T-helper 2 cell (primary cell): ENCODE results near the gene RAD51B.

ENCODE experiments used
- DNase-seq, 5 experiments: peaks; one replicate each; pipeline versions ENCODE4 v3.0.0 to v3.0.0-alpha.2; 2012 to 2022

The RAD51B gene

DNA sequence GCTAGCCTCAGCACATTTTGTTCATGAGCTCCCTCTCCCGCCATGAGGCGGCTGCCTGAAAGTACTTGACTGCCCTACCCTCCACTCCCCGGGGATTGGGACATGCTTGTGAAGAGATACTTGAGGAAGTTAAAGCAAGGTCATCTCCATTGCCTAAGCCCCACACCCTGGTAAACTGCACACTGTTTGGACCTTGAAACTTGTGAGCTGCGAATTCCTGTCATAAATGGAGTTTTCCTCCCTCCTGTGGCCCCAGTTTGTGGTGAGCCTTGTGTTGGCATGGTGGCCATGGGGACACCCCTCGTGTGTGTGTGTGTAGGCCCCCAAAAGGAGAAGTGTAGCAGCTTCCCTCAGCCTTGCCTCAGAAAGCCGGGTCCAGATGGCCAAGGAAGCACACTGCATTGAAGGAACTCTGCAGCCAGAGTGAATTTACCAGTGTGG lies 577.8 kb downstream of the RAD51B start:
- DNase-seq: no peak

DNA sequence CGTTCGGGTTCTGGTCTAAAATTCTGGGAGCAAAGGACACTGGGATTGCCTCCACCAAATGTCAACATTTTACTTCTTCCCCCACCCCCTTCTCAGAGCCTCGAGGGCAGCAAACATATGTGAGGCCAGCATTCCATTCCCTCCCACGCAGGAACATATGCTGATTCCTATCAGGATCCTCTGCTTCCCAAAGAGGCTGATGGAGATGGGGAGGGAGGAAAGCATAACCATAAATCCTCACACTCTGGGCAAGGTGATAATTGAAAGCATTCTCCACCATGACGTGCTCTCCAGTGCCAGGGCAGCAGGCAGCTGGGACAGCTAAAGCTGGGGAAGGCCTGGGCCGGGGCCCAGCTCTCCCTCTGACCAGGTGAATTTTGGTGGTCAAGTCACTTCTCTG lies 578.2 kb downstream of the RAD51B start:
- DNase-seq: no peak

DNA sequence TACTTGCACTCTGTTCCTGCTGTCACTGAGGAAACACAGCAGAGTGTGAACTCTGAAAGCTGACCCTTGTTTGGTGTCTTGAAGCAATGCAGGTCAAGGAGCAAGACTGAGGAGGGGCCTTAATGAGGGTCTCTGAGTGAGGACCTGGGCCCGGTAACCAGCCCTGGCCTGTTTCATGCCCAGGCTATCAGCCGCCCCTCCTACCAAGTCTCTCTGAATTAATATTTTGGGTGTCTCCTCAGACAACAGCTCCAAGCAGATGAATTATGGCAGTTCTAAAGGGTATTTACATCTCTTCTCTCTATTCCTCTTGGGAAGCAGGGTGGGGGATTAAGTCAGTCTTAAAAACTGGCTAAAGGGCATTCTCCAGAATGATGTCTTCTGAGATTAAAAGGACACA lies 578.8 kb downstream of the RAD51B start:
- DNase-seq: no peak

DNA sequence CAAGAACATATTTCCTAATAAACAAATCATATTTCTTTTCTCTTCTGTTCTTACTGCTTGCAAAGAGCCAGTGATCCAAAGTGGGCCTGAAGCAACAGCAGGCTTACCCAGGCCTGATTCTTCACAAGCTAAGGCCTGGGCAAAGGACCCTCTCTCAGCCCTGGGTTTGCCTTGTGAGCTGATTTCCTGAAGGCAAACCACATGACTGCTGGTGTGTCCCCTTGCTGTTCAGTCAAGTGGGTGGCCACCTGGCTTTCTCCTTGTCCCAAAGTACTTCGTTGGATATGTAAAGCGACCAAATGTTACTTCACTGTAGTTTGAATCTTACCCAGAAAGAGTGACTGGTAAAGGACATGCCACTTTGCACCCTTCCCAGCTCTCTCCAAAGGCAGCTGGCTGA lies 580.4 kb downstream of the RAD51B start:
- no peak for DNase-seq

DNA sequence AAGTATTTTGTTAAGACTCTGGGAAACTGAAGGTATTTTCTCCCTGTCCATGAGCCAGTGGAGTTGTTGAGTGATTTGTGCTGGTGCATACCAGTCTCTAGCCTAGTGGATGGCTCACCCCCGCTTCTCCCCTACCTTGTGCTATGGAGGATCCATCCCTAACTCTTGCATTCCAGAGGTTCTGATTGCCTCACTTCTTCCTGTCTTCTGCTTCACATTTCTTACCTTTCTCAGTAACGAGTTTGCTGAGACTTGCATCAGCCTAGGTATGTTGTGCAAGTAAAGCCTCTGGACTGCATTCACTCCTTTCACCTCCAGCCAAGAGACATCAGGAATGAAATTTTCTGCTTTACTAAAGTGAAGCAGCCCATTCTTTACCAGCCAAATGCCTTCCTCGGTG lies 581.7 kb downstream of the RAD51B start:
- DNase-seq: no peak

DNA sequence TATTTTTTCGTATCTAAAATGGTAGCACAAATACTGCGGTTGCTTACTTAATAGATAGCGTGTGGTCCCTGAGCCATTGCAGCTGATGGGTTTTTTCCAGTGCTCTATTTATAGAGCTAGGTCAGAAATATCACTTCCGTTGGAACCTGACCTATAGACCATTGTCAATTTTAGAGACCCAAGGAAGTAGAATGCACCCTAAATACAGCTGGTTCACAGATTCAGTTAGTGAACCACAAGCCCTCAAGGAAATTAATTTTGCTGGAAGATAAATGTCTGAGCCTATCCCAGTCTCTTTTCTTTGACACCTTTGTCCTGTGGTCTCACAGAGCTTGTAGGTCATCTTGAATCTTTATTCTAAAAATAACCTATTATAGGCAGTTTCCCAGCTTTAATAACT lies 582.3 kb downstream of the RAD51B start:
- DNase-seq: no peak

DNA sequence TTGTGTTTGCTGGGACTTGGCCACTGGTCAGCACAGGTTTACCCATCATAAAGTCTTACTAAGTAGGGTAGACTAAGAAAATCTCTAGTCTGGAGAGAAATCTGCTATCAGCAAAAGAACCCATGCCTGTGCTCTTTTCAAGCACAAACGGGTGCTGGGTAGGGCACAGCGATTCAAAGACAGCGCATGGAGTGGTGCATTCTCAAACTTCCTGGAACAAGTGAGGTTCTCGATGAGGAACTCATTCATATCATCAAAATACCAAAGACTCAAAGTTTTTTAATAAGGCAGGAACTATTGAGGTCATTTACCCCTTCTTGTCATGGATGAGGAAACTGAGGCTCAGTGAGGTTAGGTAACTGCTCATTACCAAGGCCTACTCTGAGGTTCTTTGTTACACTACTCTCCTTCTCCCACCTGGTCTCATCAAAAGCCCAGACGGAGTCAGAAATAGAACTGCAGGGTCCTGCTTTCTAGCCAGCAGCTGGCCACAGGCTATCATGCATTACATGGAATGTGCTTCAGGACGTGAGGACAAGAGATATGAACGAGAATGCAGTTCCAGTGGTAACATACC lies 583.0 kb downstream of the RAD51B start:
- no peak for DNase-seq

DNA sequence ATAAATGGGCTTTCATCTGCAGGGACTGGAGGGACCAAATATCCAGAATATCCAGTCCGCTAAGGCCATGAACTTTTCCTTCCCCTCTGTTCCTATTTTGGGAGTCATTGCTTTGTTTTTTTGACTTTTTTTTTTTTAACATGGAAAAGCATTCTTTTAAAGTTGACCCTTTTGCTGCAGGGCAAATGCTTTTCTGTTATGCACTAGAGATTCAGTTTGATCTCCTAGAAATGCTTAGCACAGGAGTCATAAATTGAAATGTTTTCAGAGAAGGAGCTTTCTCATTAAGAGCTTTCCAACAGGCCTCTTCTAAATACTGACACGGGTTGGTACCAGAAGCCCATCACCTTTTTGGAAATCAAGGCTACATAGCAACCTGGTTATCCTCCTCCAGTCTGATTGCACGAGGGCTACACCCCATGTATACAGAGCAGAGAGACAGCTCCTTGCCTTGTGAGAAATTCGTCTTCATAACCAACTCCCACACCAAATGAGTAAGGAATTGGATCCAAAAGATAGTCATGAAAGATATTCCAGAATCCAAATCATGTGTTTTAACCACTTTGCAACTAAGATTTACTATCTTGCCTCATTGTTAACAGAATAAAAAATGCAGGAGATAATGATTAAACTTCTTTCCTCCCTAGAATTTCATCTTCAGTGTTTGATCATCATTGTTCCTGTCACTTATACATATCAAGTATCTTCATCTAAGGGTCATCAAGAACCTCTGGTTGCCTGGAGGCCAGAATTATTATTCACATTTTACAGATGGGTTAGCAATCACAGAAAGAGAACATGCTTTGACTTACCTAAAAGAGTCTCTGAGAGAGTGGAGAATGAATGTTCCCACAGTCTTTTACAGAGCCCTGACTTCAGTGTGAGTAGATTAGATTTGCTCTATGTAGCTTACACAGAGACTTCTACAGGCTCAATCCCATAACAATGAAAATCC lies 583.9 kb downstream of the RAD51B start:
- no peak for DNase-seq

DNA sequence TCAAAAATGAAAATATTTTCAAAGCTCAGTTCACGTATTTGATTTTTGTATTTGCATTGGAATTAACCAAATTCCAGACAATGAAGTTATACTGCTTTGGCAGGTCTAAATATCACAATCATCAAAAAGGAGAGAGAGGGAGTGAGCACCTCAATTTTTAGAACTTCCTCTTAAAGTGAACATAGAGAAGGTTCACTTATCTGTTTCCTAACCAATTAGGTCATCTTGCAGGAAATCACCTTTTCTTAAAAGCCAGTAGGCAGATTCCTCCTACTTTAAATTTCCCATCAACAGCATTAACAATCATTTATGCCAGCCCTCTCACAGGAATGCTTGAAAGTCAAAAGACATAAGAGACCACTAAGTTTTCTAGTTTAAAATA lies 584.6 kb downstream of the RAD51B start:
- no peak for DNase-seq

DNA sequence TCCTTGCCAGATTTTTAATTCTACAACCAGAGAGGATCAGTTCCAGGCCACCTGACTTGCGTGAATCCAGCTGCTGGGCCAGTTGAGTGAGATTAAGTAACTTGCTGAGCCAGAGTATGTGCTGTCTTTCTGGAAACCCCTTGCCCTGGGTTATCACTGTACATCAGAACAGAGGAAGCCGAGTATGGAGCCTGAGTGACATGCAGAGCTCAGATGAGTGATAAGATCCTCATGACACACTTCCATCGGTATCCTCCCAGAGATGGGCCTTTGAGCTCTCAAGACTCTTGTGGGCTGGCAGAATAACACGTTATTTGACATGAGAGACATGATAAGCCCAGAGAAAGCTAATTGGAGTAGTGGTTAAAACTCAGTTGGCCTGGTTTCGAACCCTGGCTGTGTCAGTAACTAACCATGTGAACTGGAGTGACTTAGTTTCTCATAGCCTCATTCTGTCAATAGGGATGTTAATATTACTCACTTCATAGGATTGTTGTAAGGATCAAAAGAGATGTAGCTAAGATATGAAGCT lies 585.1 kb downstream of the RAD51B start:
- DNase-seq: peak in 1 of 5 experiments; percentile 37

DNA sequence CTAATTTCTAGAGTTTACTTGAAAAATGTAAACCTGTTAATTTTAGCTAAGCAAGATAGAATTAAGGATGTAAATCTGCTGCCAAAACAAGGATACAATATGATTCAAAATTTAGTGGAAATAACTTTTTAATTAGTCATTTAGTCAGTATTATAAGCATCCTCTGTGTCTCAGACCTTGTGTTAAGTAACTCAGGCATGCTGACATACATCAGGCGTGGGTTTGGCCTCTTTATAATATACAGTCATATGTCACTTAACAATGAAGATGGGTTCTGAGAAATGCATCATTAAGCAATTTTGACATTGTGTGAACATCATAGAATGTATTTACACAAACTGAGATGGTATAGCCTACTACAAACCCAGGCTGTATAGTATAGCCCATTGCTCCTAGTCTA lies 586.4 kb downstream of the RAD51B start:
- no peak for DNase-seq

DNA sequence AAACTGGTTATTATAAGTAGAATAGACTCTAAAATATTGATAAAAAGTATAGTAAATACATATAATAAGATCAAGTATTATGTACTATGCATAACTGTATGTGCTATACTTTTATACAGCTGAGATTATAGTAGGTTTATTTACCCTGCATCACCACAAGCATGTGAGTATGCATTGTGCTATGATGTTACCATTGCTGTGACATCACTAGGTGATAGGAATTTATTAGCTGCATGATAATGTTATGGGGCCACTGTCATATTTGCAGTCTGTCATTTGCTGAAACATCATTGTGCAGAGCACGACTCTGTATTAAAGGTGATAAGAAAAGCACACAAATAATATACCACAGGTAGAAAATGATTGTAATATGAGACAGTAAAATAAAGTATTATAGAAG lies 587.7 kb downstream of the RAD51B start:
- DNase-seq: no peak

DNA sequence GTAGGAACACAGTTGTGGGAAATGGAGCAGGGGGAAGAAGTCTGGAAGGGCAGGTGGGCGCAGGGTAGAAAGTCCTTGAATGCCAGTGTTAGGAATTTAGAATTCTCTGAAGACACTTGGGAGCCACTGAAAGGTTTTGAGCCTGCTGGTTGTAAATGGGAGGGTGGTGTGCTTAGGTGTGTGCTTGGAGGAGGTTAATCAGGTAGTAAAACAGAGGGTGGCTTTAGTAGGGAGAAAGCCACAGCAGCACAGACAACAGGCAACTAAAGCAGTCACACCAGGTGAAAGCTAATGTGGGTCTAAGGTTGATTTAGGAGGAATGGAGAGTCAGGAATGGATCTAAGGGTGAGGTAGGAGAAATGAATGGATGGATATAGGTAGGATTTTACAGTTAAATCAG lies 588.2 kb downstream of the RAD51B start:
- no peak for DNase-seq

DNA sequence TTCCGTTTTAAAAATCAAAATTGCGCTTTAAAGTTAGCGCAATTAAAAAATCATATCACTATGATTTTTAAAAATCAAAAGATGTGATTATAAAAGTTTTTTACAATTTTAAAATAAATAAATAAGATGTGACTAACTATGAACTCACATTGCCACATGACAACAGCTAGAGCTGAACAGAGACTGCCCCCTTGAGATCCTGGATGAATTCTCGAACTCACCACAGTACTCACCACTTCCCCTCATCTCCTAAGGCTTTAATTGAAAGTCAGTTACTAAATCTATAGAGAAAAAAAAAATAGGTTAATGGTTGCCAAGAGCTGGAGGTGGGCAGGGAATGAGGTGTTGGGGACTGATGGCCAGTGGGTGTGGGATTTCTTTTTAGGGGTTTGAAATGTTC lies 589.1 kb downstream of the RAD51B start:
- DNase-seq: peak in 1 of 5 experiments; percentile 20

DNA sequence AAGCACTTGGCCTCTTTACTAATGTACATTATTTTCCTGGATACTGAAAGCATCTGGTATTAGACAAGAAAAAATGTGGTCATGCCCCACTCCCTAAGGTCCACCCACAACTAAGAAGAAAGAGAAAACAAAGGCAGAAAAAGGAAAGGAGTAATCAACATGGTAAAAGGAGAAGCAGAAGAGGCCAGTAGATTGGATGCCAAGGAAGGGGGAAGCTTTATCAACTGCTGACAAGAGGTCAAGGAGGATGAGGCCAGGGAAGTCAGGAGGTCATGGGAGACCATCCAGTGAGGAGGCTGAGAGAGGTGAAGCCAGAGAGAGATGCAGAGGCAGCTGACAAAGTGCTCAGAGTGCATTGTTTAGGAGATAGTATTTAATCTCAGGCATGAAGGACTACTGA lies 589.8 kb downstream of the RAD51B start:
- DNase-seq: no peak

DNA sequence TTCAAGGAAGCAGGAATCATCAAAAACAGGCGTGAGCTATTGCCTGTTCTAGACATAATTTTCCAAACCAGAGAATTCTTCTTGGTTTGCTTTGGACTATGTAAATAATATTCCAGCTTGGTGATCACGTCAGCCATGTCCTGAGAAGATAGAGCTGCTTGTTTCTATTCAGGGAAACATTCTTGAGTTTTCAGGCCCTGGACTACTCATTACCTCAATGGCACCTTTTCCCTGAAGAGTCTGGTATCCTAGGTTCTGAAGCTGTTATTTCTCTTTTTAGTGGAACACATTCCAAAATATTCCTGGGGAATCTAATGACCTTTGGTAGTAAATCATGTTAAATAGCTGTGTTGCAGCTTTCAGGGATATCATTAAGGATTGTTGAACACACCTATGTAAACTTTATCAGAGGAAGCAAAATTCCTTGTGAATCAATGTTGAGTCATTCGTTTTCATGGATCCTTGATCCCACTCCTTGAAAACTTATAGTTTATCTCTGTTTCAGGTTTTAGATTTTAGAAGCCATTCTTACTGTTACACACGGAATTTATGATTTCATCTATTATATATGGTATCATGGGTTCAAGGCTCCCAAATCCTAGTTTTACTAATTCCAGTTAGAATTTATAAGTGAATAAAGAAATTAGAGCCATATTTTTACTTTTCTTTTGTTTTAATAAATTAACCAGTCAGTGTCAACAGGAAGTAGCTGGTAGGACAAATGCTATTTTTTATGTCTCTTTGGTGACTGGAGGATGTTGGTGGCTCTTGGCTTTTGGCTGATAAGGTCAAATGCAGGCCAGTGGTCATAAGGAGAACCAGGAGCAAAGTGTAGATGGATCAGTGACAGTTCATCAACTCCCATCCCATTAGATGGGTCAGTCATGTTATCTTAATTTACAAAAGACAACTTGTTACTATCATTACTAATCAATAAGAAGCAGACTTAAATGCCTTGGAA lies 593.2 kb downstream of the RAD51B start:
- no peak for DNase-seq

DNA sequence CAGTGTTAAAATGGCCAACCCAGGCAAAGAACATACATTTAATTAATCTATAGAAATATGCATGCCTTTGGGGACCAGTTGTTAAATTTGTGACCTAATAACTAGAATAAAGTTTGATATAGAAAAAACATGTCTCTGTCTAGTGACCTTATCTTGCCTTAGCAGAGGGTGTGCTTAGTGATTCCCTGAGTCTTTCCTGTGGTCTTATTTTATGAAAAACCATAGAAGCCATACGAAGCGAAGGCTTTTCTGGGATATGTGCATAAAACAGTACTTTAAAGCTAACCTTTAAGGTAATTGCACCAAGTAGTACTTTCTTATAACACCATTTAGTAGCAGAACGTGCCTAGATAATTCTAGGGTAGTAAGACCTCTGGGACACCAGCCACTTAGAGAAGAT lies 593.9 kb downstream of the RAD51B start:
- no peak for DNase-seq

DNA sequence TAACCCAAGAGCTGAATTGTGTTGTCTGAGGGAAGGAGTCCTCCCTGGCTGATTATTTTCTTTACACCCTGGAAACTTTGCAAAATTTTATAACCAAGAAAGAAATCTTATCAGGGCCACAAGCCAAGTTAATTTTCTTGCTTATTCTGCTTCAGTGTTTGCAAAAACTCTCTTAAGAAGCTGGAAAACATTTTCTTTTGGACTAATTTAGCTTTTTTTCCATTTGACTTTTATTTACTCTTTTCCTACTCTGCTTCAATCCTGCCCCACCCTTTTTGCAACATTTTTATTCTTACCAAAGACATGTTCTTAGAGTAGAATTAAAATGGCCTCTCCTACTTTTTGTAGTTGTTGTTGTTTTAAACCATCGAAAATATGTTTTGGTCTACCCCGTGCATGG lies 594.5 kb downstream of the RAD51B start:
- DNase-seq: no peak

DNA sequence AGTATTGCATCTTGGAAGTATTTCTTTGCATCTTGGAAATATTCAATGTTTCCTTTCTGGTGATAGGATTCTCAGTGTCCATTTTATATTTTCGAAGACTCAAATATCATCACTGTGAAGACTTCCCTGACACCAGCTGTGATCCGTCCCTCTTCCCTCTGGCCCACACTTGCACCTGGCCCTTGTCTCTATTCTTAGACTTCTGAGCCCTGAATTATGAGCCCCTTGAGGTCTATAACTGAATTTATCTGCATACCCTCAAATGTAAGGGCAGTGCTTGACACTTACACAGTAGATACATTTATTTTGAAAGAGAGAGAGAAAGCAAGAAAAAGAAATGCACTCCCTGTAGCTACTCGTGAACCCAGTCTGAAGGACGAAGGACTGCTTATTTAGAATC lies 596.6 kb downstream of the RAD51B start:
- DNase-seq: no peak

DNA sequence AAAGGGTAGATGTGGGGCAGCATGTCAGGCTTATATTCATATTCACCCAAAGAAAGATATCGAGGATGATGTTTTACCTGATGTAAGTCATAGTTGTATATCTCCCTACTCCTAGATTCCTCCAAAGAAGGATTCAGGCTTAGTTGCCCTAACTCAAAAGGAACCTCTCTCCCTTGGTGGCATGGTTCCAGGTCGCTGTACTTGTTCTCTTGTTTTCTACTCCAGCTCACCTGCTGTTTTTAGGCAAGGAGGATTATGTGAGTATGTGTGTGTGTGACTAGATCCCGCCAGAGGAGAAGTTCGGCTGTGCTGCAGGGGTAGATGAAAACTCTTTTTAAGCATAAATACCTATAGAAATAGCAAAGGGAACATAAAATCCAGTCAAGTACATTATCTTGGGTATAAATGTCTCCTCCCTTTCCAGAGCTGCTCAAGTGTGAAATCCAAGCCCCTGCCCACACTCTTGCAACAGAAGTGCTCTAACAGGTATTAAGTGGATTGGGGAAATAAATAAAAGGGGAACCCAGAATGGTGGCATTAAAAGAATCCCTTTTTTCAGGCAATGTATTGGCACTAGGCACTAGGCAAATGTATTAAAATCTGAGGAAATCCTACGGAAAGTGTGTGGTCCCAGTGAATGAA lies 597.6 kb downstream of the RAD51B start:
- DNase-seq: no peak

DNA sequence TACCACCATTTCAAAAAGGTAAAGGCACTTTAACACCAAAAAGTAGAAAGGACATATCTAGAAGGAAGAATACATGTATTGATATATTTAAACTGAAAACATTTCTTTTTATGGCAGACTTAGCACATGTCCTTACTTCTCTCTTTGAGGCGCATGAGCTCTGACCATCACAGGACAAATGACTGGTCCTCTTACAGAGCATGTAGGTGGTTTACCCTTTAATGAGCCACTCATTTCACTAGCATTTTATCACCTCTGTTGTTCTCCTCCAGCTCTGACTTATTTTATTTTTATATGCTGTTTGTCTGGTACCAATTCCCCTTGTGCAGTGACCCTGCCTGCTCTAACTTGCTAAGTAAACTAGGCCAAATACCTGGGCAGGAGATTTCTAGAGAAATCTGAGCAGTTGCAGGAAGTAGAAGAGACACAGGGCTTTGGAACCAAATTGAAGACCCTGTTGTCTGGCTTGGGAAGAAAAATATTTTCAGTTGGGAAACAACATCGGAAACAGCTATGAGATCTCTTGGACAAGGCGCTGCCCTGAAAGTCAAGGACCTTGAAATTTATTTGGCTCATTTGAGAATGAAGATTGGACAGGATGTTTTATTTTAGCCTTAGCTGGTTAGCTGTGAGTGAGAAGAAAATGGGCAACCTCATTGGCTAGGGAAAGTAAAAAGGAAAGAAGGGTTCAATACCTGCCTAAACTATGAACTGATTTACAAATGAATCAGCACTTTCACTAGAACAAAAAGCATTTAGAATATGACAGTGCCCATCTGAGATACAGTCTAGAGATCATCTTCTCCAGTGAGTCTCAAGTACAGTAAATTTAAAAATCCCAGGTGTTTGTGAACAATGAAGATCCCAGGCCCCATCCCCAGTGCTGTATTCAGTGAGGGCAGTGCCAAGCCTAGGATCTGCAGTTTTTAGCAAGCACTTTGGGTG lies 598.9 kb downstream of the RAD51B start:
- DNase-seq: peak in 1 of 5 experiments; percentile 3
